ENCODE results near the gene USP34.
"Not testable (repeated sequence)": the region's sequence is repeated elsewhere in the genome, so short reads cannot be mapped to it uniquely, and the experiment has no call there.

USP34 gene

GRCh38 chr2:61196671-61197070 lies 274.2 kb downstream of the USP34 start:
- in situ Hi-C loops (cut with MboI; ENCODE audit: low sequenced_read_pairs) = no loop called here

GRCh38 chr2:61194646-61195045 lies 276.2 kb downstream of the USP34 start:
- in situ Hi-C loops (cut with MboI; ENCODE audit: low sequenced_read_pairs) = not testable (repeated sequence)

- in situ Hi-C loops (cut with MboI; ENCODE audit: low sequenced_read_pairs) = no loop called here
These were observed 277.0 kb downstream of the USP34 start for GRCh38 chr2:61193670-61194561.

GRCh38 chr2:61187085-61187484 lies 283.8 kb downstream of the USP34 start:
- in situ Hi-C loops (cut with MboI; ENCODE audit: low sequenced_read_pairs) = no loop called here

GRCh38 chr2:61185231-61185728 lies 285.6 kb downstream of the USP34 start:
- in situ Hi-C loops (cut with MboI; ENCODE audit: low sequenced_read_pairs) = no loop called here

- in situ Hi-C loops (cut with MboI; ENCODE audit: low sequenced_read_pairs) = no loop called here
These were observed 286.6 kb downstream of the USP34 start for GRCh38 chr2:61184263-61184662.

- in situ Hi-C loops (cut with MboI; ENCODE audit: low sequenced_read_pairs) = no loop called here
These were observed 287.1 kb downstream of the USP34 start for GRCh38 chr2:61183795-61184194.

- in situ Hi-C loops (cut with MboI; ENCODE audit: low sequenced_read_pairs) = no loop called here
These were observed 288.9 kb downstream of the USP34 start for GRCh38 chr2:61182059-61182383.

- in situ Hi-C loops (cut with MboI; ENCODE audit: low sequenced_read_pairs) = no loop called here
These were observed 289.4 kb downstream of the USP34 start for GRCh38 chr2:61181382-61182058.

- in situ Hi-C loops (cut with MboI; ENCODE audit: low sequenced_read_pairs) = no loop called here
These were observed 290.2 kb downstream of the USP34 start for GRCh38 chr2:61180686-61181085.

- in situ Hi-C loops (cut with MboI; ENCODE audit: low sequenced_read_pairs) = no loop called here
These were observed 290.9 kb downstream of the USP34 start for GRCh38 chr2:61179701-61180639.

- in situ Hi-C loops (cut with MboI; ENCODE audit: low sequenced_read_pairs) = no loop called here
These were observed 292.0 kb downstream of the USP34 start for GRCh38 chr2:61178603-61179545.

- in situ Hi-C loops (cut with MboI; ENCODE audit: low sequenced_read_pairs) = no loop called here
These were observed 292.9 kb downstream of the USP34 start for GRCh38 chr2:61177727-61178549.

GRCh38 chr2:61176755-61177726 lies 293.8 kb downstream of the USP34 start:
- in situ Hi-C loops (cut with MboI; ENCODE audit: low sequenced_read_pairs) = no loop called here

GRCh38 chr2:61175036-61175435 lies 295.9 kb downstream of the USP34 start:
- in situ Hi-C loops (cut with MboI; ENCODE audit: low sequenced_read_pairs) = no loop called here

GRCh38 chr2:61173116-61173515 lies 297.8 kb downstream of the USP34 start:
- in situ Hi-C loops (cut with MboI; ENCODE audit: low sequenced_read_pairs) = no loop called here

- in situ Hi-C loops (cut with MboI; ENCODE audit: low sequenced_read_pairs) = no loop called here
These were observed 298.2 kb downstream of the USP34 start for GRCh38 chr2:61172671-61173070.

GRCh38 chr2:61167579-61167978 lies 303.3 kb downstream of the USP34 start:
- in situ Hi-C loops (cut with MboI; ENCODE audit: low sequenced_read_pairs) = no loop called here

All from HL-60/S4 treated with retinoic acid at 250 ng/mL for 4 days and 3 days (cell line).